Activated CD4-positive, alpha-beta T cell treated with anti-CD3 and anti-CD28 coated beads for 36 hours (primary cell): ENCODE data around the gene METTL16. TPM values are rescaled to one million over a fixed set of nuclear protein-coding genes. Genes with fewer than 3 reads are reported as not detected.
"Not testable (repeated sequence)": the region's sequence is repeated elsewhere in the genome, so short reads cannot be mapped to it uniquely, and the experiment has no call there.

Experiments
- ATAC-seq: fragments of 200-7000 bp; cut with Tn5 transposase; one replicate; pipeline ENCODE4 v1.10.0; 2021; ENCODE audit warnings: mild to moderate bottlenecking, moderate library complexity
- CTCF ChIA-PET: fragments of 350-600 bp; sonication (Branson Sonifier 250); formaldehyde crosslinking; loops from one replicate; lab custom pipeline; 2021; ENCODE audit warnings: antibody characterized with exemption; lab: Charles Lee
- POLR2A ChIA-PET: fragments of 350-600 bp; sonication (Branson Sonifier 250); formaldehyde crosslinking; loops from one replicate; lab custom pipeline; 2021; ENCODE audit warnings: antibody characterized with exemption, inconsistent platforms; lab: Charles Lee
- DNase-seq: peaks from one replicate; pipeline ENCODE4 v3.0.0-alpha.2; 2020
- H3K27ac Mint-ChIP-seq: one replicate; pipeline ENCODE4 v1.8.0; 2021; ENCODE audit warnings: mixed read lengths
- H3K27me3 Mint-ChIP-seq: one replicate; pipeline ENCODE4 v1.8.0; 2021; ENCODE audit warnings: mixed read lengths
- H3K36me3 Mint-ChIP-seq: one replicate; pipeline ENCODE4 v1.8.0; 2021; ENCODE audit warnings: low read depth, mixed read lengths
- H3K4me1 Mint-ChIP-seq: one replicate; pipeline ENCODE4 v1.8.0; 2021; ENCODE audit warnings: mixed read lengths
- H3K4me3 Mint-ChIP-seq: one replicate; pipeline ENCODE4 v1.8.0; 2021; ENCODE audit warnings: mild to moderate bottlenecking, moderate library complexity, mixed read lengths
- H3K9me3 Mint-ChIP-seq: one replicate; pipeline ENCODE4 v1.8.0; 2021; ENCODE audit warnings: low read depth, mixed read lengths
- intact Hi-C, 2 experiments: fragments of 100-400 bp; cut with DNase I in 1 of 2; cut with micrococcal nuclease in 1 of 2; formaldehyde crosslinking; loops; one replicate each; pipeline versions ENCODE4 v1.14.2 to v1.15.1; 2022 to 2024; cut with DNase I, micrococcal nuclease
- total RNA-seq, 2 experiments: library from RNA; stranded (reverse); gene quantifications; one replicate each; pipeline ENCODE4 v1.2.3, GENCODE V29; 2021

Gene METTL16
- total RNA-seq, 2 experiments from 2014 or later, result 50.1 to 61.6 TPM

- ChIA-PET CTCF (interaction anchor here (0.8 kb wide), 1 partner anchor 64 kb away, joined by 3 read pairs; no protein-coding TSS in a partner anchor), POLR2A (no interaction called here)
- H3K4me1 Mint-ChIP-seq, result peaks cover 14% of the 10 kb centered on the region
- peaks cover 3% of the 10 kb centered on the region for H3K9me3 Mint-ChIP-seq
- DNase-seq (no peak), ATAC-seq (no peak)
- H3K36me3 Mint-ChIP-seq, result peaks cover 44% of the 10 kb centered on the region
- no peak overlapping the region for H3K4me3 Mint-ChIP-seq
- H3K27ac Mint-ChIP-seq, result no peak overlapping the region
- intact Hi-C loops, result no loop called here
- no peaks in the 10 kb centered on the region for H3K27me3 Mint-ChIP-seq
These were observed 8.7 kb downstream of the METTL16 start for GRCh38 chr17:2502871-2503580.

GRCh38 chr17:2500446-2500845 lies 11.2 kb downstream of the METTL16 start:
- H3K4me3 Mint-ChIP-seq, result no peak overlapping the region
- CTCF ChIA-PET, result no interaction called here

GRCh38 chr17:2489286-2489685 lies 22.4 kb downstream of the METTL16 start:
- H3K4me3 Mint-ChIP-seq, ATAC-seq, H3K9me3 Mint-ChIP-seq, H3K27ac Mint-ChIP-seq, H3K36me3 Mint-ChIP-seq, H3K27me3 Mint-ChIP-seq, DNase-seq: not testable (repeated sequence)
- peaks cover 21% of the 10 kb centered on the region for H3K4me1 Mint-ChIP-seq
- ChIA-PET POLR2A (interaction anchor here (0.7 kb wide), 1 partner anchor 294 kb away, joined by 3 read pairs; no protein-coding TSS in a partner anchor), CTCF (interaction anchor here (0.6 kb wide), 1 partner anchor 29 kb away, joined by 4 read pairs; no protein-coding TSS in a partner anchor)
- intact Hi-C loops, result loop anchor here in 1 of 2 experiments (10.0 kb wide), 1 partner anchor 186 kb away; no protein-coding TSS in a partner anchor

More at GRCh38 chr17:2500446-2500845, 11.2 kb downstream of the METTL16 start:
- Mint-ChIP-seq H3K27ac (no peak overlapping the region), H3K4me1 (peaks cover 6% of the 10 kb centered on the region), H3K27me3 (no peaks in the 10 kb centered on the region), H3K9me3 (peaks cover 3% of the 10 kb centered on the region), H3K36me3 (peaks cover 43% of the 10 kb centered on the region)
- DNase-seq, result no peak
- ATAC-seq, result no peak
- POLR2A ChIA-PET, result no interaction called here
- intact Hi-C loops, result no loop called here

- ChIA-PET POLR2A (no interaction called here), CTCF (interaction anchor here (0.6 to 1.0 kb wide), 3 partner anchors 71 to 377 kb away, joined by 3 to 5 read pairs (median 3); no protein-coding TSS in a partner anchor)
- Mint-ChIP-seq H3K9me3 (no peaks in the 10 kb centered on the region), H3K4me3 (no peak overlapping the region), H3K27me3 (no peaks in the 10 kb centered on the region), H3K4me1 (peaks cover 36% of the 10 kb centered on the region), H3K27ac (no peak overlapping the region), H3K36me3 (peaks cover 2% of the 10 kb centered on the region)
- ATAC-seq (no peak), DNase-seq (no peak)
- intact Hi-C loops, result loop anchor here in 1 of 2 experiments (10.0 kb wide), 1 partner anchor 187 kb away; no protein-coding TSS in a partner anchor
These were observed 24.4 kb downstream of the METTL16 start for GRCh38 chr17:2487306-2487705.

GRCh38 chr17:2486709-2487108 lies 25.0 kb downstream of the METTL16 start:
- peak; percentile 14 for DNase-seq
- intact Hi-C loops, result loop anchor here in 1 of 2 experiments (10.0 kb wide), 1 partner anchor 188 kb away; no protein-coding TSS in a partner anchor
- H3K27ac Mint-ChIP-seq, H3K27me3 Mint-ChIP-seq, H3K4me3 Mint-ChIP-seq, ATAC-seq, H3K36me3 Mint-ChIP-seq, H3K9me3 Mint-ChIP-seq: not testable (repeated sequence)
- POLR2A ChIA-PET, result interaction anchor here (0.6 kb wide), 1 partner anchor 224 kb away, joined by 4 read pairs; no protein-coding TSS in a partner anchor
- CTCF ChIA-PET, result interaction anchor here (0.5 to 0.6 kb wide), 2 partner anchors 57 to 376 kb away, joined by 3 read pairs; no protein-coding TSS in a partner anchor
- peaks cover 42% of the 10 kb centered on the region for H3K4me1 Mint-ChIP-seq

- H3K27ac Mint-ChIP-seq, result no peak overlapping the region
- CTCF ChIA-PET, result no interaction called here
- DNase-seq (no peak), ATAC-seq (no peak)
- H3K9me3 Mint-ChIP-seq, result no peaks in the 10 kb centered on the region
- POLR2A ChIA-PET, result no interaction called here
- intact Hi-C loops, result loop anchor here in 1 of 2 experiments (10.0 kb wide), 1 partner anchor 189 kb away; no protein-coding TSS in a partner anchor
- H3K4me1 Mint-ChIP-seq, result peaks cover 45% of the 10 kb centered on the region
- no peaks in the 10 kb centered on the region for H3K27me3 Mint-ChIP-seq
- peaks cover 2% of the 10 kb centered on the region for H3K36me3 Mint-ChIP-seq
- no peak overlapping the region for H3K4me3 Mint-ChIP-seq
These were observed 25.7 kb downstream of the METTL16 start for GRCh38 chr17:2485970-2486369.

GRCh38 chr17:2485543-2485942 lies 26.1 kb downstream of the METTL16 start:
- ChIA-PET CTCF (no interaction called here), POLR2A (no interaction called here)
- Mint-ChIP-seq H3K27ac (no peak overlapping the region), H3K36me3 (no peaks in the 10 kb centered on the region), H3K4me1 (peaks cover 43% of the 10 kb centered on the region), H3K4me3 (no peak overlapping the region), H3K27me3 (no peaks in the 10 kb centered on the region), H3K9me3 (no peaks in the 10 kb centered on the region)
- ATAC-seq (no peak), DNase-seq (no peak)
- intact Hi-C loops, result loop anchor here in 1 of 2 experiments (10.0 kb wide), 1 partner anchor 189 kb away; no protein-coding TSS in a partner anchor

GRCh38 chr17:2484876-2485275 lies 26.8 kb downstream of the METTL16 start:
- intact Hi-C loops, result loop anchor here in 1 of 2 experiments (10.0 kb wide), 1 partner anchor 190 kb away; no protein-coding TSS in a partner anchor
- no peak for ATAC-seq
- ChIA-PET CTCF (interaction anchor here (1.0 kb wide), 1 partner anchor 69 kb away, joined by 3 read pairs; no protein-coding TSS in a partner anchor), POLR2A (no interaction called here)
- no peak for DNase-seq
- Mint-ChIP-seq H3K36me3 (no peaks in the 10 kb centered on the region), H3K9me3 (no peaks in the 10 kb centered on the region), H3K4me3 (no peak overlapping the region), H3K27me3 (no peaks in the 10 kb centered on the region), H3K4me1 (peaks cover 45% of the 10 kb centered on the region), H3K27ac (no peak overlapping the region)

GRCh38 chr17:2483084-2483483 lies 28.6 kb downstream of the METTL16 start:
- Mint-ChIP-seq H3K4me1 (peaks cover 39% of the 10 kb centered on the region), H3K36me3 (no peaks in the 10 kb centered on the region), H3K9me3 (no peaks in the 10 kb centered on the region), H3K27me3 (no peaks in the 10 kb centered on the region), H3K27ac (peak overlapping the region; percentile 62), H3K4me3 (no peak overlapping the region)
- ChIA-PET POLR2A (no interaction called here), CTCF (interaction anchor here (0.7 to 1.4 kb wide), 2 partner anchors 59 to 183 kb away, joined by 3 read pairs; no protein-coding TSS in a partner anchor)
- ATAC-seq, result no peak
- no peak for DNase-seq
- intact Hi-C loops, result loop anchor here in 1 of 2 experiments (10.0 kb wide), 1 partner anchor 192 kb away; no protein-coding TSS in a partner anchor

GRCh38 chr17:2482218-2482617 lies 29.5 kb downstream of the METTL16 start:
- no peaks in the 10 kb centered on the region for H3K9me3 Mint-ChIP-seq
- DNase-seq (no peak), ATAC-seq (peak; percentile 72)
- peak overlapping the region; percentile 31 for H3K4me3 Mint-ChIP-seq
- H3K27ac Mint-ChIP-seq, result peak overlapping the region; percentile 84
- intact Hi-C loops, result loop anchor here in 1 of 2 experiments (10.0 kb wide), 1 partner anchor 193 kb away; no protein-coding TSS in a partner anchor
- ChIA-PET POLR2A (no interaction called here), CTCF (interaction anchor here (1.0 kb wide), 1 partner anchor 66 kb away, joined by 4 read pairs; no protein-coding TSS in a partner anchor)
- peaks cover 38% of the 10 kb centered on the region for H3K4me1 Mint-ChIP-seq
- no peaks in the 10 kb centered on the region for H3K27me3 Mint-ChIP-seq
- H3K36me3 Mint-ChIP-seq, result peaks cover 5% of the 10 kb centered on the region

GRCh38 chr17:2481760-2482159 lies 29.9 kb downstream of the METTL16 start:
- no peak overlapping the region for H3K4me3 Mint-ChIP-seq
- H3K27me3 Mint-ChIP-seq, result no peaks in the 10 kb centered on the region
- ChIA-PET POLR2A (no interaction called here), CTCF (interaction anchor here (1.0 kb wide), 1 partner anchor 66 kb away, joined by 4 read pairs; no protein-coding TSS in a partner anchor)
- ATAC-seq, result peak; percentile 33
- peaks cover 34% of the 10 kb centered on the region for H3K4me1 Mint-ChIP-seq
- intact Hi-C loops, result loop anchor here in 1 of 2 experiments (10.0 kb wide), 1 partner anchor 193 kb away; no protein-coding TSS in a partner anchor
- no peaks in the 10 kb centered on the region for H3K9me3 Mint-ChIP-seq
- H3K36me3 Mint-ChIP-seq, result peaks cover 5% of the 10 kb centered on the region
- DNase-seq, result no peak
- H3K27ac Mint-ChIP-seq, result no peak overlapping the region
